ENCODE measurements around the gene SH3BP1. TPM values are rescaled to one million over a fixed set of nuclear protein-coding genes. Genes with fewer than 3 reads are reported as not detected.

SH3BP1 gene
- total and polyA plus RNA-seq, 2 of the 8 experiments (the other 6 are each of a cell fraction or from before 2014, with no cell fraction given) = 23.9 to 40.3 TPM

GRCh38 chr22:37641561-37641949 is 2.1 kb downstream of the SH3BP1 start:
- no peak overlapping the region for H3K56ac ChIP-seq (replicated peaks; ENCODE audit: insufficient read length, low read depth, low read length)
- H2AFZ ChIP-seq (ENCODE audit: low read length) = no peak overlapping the region
- H4K91ac ChIP-seq (replicated peaks; ENCODE audit: insufficient read length, low read length) = no peak overlapping the region
- no peak overlapping the region for H2BK120ac ChIP-seq (replicated peaks; ENCODE audit: low read depth, low read length)
- H3K9me3 ChIP-seq (ENCODE audit: insufficient read depth in 2 of 2, low read depth in 1 of 2, low read length in 1 of 2) = no peaks in the 10 kb centered on the region
- no peak overlapping the region for H2BK15ac ChIP-seq (ENCODE audit: low read length)
- H3K4me3 ChIP-seq (ENCODE audit: extremely low read depth in 1 of 4, insufficient read depth in 2 of 4, low read depth in 3 of 4, low read length in 4 of 4) = no peak overlapping the region
- no peak overlapping the region for H3K4ac ChIP-seq (replicated peaks; ENCODE audit: insufficient read length, low read depth, low read length)
- H3K23ac ChIP-seq (ENCODE audit: insufficient read length) = no peak overlapping the region
- H2BK12ac ChIP-seq (ENCODE audit: low read depth, low read length) = no peak overlapping the region
- peaks cover 0 to 20% (median 15%) of the 10 kb centered on the region in 4 experiments; a peak in 6 of 7 replicates for H3K4me1 ChIP-seq (replicated peaks in 1 of 4; ENCODE audit: control insufficient read depth in 3 of 4, insufficient read depth in 4 of 4, low read length in 3 of 4)
- H3K14ac ChIP-seq (ENCODE audit: insufficient read length) = no peak overlapping the region
- ChIA-PET POLR2A (ENCODE audit: partially characterized antibody) (interaction anchor here (0.7 to 5.3 kb wide), 10 partner anchors 9 to 177 kb away, joined by 3 to 32 read pairs (median 6); partner anchors contain the start of genes GGA1, NOL12, PDXP and TRIOBP), CTCF (ENCODE audit: partially characterized antibody) (interaction anchor here (0.6 to 11.4 kb wide), 14 partner anchors 9 to 175 kb away, joined by 3 to 261 read pairs (median 12); partner anchors contain the start of genes GGA1, LGALS1, NOL12 and PDXP)
- H3K18ac ChIP-seq (ENCODE audit: extremely low read depth, low read length) = no peak overlapping the region
- no peak overlapping the region for H2BK20ac ChIP-seq (ENCODE audit: low read length)
- peaks cover 0 to 12% of the 10 kb centered on the region in 2 experiments for H4K20me1 ChIP-seq (replicated peaks in 1 of 2; ENCODE audit: control insufficient read depth in 1 of 2, insufficient read depth in 2 of 2, low read length in 2 of 2)
- H3K79me1 ChIP-seq (ENCODE audit: low read depth, low read length) = 0 out of 2 replicates have a peak, but pooled peaks cover 2% of the 10 kb centered on the region
- peaks cover 0 to 16% (median 7%) of the 10 kb centered on the region in 4 experiments; a peak in 5 of 8 replicates for H3K36me3 ChIP-seq (ENCODE audit: control insufficient read depth in 2 of 4, insufficient read depth in 4 of 4, low read length in 3 of 4)
- H3K23me2 ChIP-seq (ENCODE audit: low read depth, low read length) = peaks cover 8% of the 10 kb centered on the region
- no peak for TF ChIP-seq BACH1 (IDR thresholded peaks at IDR 0.05; ENCODE audit: low read length)
- H4K8ac ChIP-seq (ENCODE audit: extremely low read depth, insufficient read depth, low read length) = no peak overlapping the region
- FAIRE-seq (no peak), DNase-seq (ENCODE audit: low read depth in 1 of 2, low spot score in 2 of 2) (no peak)
- H2AK5ac ChIP-seq (ENCODE audit: low read depth, low read length) = no peak overlapping the region
- H4K5ac ChIP-seq (ENCODE audit: insufficient read length, low read depth, low read length) = no peak overlapping the region
- no peaks in the 10 kb centered on the region for H3K27me3 ChIP-seq (replicated peaks in 1 of 4; ENCODE audit: control insufficient read depth in 3 of 4, extremely low read depth in 1 of 4, insufficient read depth in 3 of 4, low read length in 3 of 4)
- H3K9ac ChIP-seq (replicated peaks in 1 of 4; ENCODE audit: extremely low read depth in 1 of 4, low read depth in 3 of 4, low read length in 3 of 4) = no peak overlapping the region
- H2BK5ac ChIP-seq (ENCODE audit: low read depth, low read length) = no peak overlapping the region
- H3K4me2 ChIP-seq (ENCODE audit: insufficient read depth in 1 of 2, low read depth in 2 of 2, low read length in 2 of 2) = no peak overlapping the region
- no peaks in the 10 kb centered on the region; a peak in 1 of 4 replicates for H3K79me2 ChIP-seq (ENCODE audit: control insufficient read depth in 1 of 2, insufficient read depth in 2 of 2, low read length in 2 of 2)
- WGBS, 2 experiments (ENCODE audit: extremely low coverage in 1 of 2, insufficient coverage in 1 of 2, insufficient read length in 1 of 2, insufficient replicate concordance in 2 of 2, low coverage in 1 of 2, low lambda C conversion rate in 2 of 2, missing lambda C conversion rate in 1 of 2) = 97% methylated on average over 5 of the region's 5 CpGs; no CpG with 5 or more reads in 1 of the 2 experiments
- no peak overlapping the region for H3K27ac ChIP-seq (ENCODE audit: low read depth, low read length)

Data from H1 (cell line).